GM19240 (cell line): ENCODE measurements around the gene CLEC19A.

Experiments
- DNase-seq: peaks from one replicate; pipeline ENCODE4 v3.0.0; 2011; ENCODE audit warnings: low spot score; ENCODE audit not compliant: insufficient read length

The CLEC19A gene

GRCh38 chr16:19285431-19285830 is at the start of gene CLEC19A:
TSS of gene CLEC19A (plus strand) at chr16:19285731. CDS start at chr16:19285852, 121 bp downstream.
- DNase-seq, result no peak

DNA sequence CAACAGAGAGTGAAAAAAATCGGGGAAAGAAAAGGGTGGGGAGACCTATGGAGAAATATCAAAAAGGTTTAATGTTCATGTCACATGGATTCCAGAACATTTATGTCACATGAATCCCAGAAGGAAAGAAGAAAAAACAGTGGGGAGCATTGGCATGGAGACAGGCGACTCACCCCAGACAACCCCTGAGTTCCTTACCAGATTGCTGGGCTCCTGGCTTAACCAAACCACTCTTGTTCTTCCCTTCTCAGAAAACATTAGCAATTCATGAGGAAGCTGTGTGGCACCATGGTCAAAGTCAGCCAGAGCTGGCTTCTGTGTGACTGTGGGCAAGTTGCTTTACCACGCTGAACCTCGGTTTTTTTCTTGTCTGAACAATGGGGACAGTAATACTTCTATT is 49.6 kb upstream of the CLEC19A start:
- no peak for DNase-seq

- no peak for DNase-seq
Measured at GRCh38 chr16:19236561-19237209, 48.8 kb upstream of the CLEC19A start.

GRCh38 chr16:19238406-19238805 is 47.1 kb upstream of the CLEC19A start:
- DNase-seq, result no peak

DNA sequence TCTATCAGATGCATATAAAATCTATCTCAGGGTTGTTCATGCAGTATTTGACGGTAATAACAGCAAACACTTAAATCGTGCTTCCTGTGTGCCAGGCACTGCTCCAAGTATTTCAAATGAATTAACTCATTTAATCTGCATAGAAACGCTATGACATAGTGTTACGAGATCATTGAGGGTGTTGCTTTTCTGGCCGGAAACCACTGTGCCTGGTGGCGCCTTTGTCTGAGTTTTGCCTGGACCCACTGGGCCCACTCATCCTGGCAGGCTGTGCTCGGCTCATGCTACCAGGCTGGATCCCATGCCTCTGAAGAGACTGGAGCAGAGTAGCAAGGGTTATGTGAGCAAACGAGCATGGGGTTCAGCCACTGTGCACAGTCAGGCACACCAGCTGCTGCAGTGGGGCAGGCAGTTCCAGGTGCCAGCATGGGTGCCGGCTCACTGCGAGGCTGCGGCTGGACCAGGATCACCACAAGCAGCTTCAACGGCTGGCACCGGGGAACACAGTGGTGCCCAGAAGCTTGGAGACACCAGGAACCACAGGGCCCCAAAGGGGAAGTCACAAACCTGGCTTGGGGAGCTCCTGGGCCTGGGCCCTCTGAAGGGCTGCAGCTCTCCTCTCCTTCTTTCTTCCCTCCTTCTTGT is 45.9 kb upstream of the CLEC19A start:
- DNase-seq, result no peak

DNA sequence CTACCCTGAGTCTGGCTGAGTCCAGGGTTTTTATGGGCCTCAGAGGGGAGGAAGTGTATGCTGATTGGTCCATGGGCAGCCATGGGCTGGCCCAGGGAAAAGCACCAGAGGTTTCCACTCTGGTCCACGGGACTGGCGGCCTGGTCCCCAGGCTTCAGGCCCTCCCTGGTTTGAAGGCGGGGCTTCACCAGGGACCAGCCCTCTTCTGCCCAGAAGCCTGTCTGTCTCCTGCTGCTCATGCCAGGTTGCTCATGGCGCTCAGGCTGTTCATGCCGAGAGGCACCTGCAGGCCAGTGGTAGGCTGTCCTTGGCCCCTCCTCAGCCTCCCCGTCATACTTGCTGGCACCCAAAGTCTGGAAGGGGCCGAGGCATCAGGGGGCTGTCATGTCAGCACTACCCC is 45.0 kb upstream of the CLEC19A start:
- DNase-seq, result no peak

GRCh38 chr16:19241512-19241911 is 44.0 kb upstream of the CLEC19A start:
- no peak for DNase-seq

GRCh38 chr16:19242186-19242585 is 43.3 kb upstream of the CLEC19A start:
- DNase-seq, result no peak

GRCh38 chr16:19242987-19243575 is 42.5 kb upstream of the CLEC19A start:
- DNase-seq, result no peak

DNA sequence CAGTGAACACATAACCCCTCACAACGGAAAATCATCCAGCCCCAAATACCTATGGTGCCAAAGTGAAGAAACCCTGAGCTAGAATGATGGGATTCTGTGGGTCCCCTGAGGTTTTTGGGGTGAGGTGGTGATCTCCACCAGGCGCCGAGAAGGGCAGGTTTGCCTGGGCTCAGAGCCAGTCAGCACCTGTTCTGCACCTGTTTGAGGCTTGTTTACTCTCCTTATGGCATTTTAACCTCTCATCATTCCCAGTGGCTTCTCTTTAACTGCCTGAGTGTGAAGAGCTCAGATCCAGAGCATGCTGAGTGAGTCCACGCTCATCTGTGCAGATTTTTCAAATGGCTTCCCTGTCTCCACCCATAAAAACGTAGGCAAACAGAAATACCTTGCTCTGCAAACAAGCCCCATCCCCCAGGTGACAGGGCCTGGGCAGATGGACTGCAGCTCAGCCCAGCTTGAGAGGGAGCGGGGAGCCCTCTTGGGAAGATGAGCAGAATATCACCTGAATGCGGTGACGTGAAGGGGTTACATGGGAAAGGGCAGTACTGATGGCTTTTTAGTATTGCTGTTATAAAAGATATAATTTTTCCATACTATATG is 40.1 kb upstream of the CLEC19A start:
- DNase-seq, result no peak

DNA sequence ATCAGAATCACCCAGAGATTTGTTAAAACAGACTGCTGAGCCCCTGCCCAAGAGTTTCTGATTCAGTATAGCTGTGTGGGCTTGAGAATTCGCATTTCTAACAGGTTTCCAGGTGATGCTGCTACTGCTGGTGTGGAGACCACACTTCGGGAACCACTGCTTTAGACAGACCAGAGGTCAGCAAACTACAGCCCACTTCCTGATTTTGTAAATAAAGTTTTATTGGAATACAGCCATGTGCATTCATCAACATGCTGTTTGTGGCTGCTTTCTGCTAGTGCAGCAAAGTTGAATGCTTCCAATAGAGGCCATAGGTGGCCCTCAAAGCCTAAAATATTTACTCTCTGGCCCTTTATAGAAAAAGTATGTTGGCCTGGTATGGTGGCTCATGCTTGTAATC is 32.6 kb upstream of the CLEC19A start:
- no peak for DNase-seq

- no peak for DNase-seq
Measured at GRCh38 chr16:19254611-19255010, 30.9 kb upstream of the CLEC19A start.

DNA sequence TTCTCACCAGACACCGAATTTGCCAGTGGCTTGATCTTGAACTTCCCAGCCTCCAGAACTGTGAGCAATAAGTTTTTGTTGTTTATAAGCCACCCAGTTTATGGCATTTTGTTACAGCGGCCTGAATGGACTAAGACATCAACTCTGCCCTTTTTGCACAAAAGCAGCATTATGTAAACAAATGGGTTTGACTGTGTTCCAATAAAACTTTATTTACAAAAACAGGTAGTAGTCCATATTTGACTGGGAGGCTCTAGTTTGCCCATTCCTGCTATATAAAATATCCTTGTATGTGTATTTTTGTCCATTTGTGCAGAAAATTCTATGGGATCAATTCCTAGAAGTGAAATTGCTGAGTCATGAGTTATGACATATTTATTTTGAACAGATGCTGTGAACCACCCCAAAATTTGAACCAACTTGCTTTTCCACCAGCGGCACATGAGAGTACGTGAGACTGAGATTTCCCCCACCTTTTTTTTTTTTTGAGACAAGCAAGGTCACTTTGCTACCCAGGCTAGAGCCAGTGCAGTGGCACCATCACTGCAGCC is 21.3 kb upstream of the CLEC19A start:
- no peak for DNase-seq

- DNase-seq, result no peak
Measured at GRCh38 chr16:19265380-19265930, 20.1 kb upstream of the CLEC19A start.

DNA sequence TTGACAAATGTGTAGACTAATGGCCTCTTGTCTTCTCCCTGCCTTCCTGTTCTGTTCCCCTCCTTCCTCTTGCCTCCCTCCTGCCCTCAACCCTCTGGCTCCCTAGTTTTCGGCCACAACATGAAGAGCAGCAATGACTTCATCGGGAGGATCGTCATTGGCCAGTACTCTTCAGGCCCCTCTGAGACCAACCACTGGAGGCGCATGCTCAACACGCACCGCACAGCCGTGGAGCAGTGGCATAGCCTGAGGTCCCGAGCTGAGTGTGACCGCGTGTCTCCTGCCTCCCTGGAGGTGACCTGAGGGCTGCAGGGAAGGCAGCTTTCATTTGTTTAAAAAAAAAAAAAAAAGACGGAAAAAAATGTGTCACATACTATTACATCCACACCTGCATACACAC is 18.8 kb upstream of the CLEC19A start:
- DNase-seq, result no peak

DNA sequence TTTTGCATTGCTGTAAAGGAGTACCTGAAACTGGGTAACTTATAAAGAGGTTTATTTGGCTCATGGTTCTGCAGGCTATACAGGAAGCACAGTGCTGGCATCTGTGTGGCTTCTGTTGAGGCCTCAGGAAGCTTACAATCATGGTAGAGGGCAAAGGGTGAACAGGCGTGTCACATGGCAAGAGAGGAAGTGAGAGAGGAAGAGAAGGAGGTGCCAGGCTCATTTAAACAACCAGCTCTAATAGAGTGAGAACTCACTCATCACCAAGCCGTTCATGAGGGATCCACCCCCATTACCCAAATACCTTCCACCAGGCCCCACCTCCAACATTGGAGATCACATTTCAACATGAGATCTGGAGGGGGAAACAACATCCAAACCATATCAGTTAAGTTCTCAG is 16.4 kb upstream of the CLEC19A start:
- DNase-seq, result no peak

- no peak for DNase-seq
Measured at GRCh38 chr16:19274165-19274797, 11.2 kb upstream of the CLEC19A start.

- no peak for DNase-seq
Measured at GRCh38 chr16:19278403-19278802, 7.1 kb upstream of the CLEC19A start.

DNA sequence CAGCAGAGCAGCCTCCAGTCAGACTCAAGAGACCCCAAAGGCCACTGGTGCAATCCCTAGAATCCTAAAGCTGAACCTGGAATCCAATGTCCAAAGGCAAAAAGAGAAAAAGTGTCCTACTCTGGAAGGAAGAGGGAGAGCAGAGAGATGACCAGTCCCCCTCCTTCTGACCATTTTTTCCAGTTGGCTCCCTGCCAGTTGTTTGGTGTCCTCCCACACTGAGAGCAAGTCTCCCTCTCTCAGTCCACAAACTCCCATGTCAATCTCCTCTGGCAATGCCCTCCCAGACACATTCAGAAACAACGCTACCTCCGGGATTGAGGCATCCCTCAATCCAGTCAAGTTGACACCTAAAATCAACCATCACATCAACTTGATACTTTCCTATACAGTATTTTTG is 4.3 kb upstream of the CLEC19A start:
- DNase-seq, result no peak

DNA sequence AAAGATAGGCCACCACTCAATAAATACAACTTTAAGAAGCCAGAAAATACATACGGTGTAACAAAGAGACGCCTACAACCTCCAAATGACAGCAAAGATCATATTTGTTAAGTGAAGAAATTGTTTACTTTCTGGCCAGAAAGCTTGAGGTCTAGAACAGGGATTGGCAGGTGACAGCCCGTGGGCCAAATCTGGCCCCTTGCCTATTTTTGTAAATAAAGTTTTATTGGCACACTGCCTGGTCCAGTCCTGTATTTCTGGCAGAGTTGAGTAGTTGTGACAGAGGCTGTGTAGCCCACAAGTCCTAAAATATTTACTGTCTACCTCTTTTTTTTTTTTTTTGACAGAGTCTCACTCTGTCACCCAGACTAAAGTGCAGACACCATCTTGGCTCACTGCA is 3.4 kb upstream of the CLEC19A start:
- no peak for DNase-seq

DNA sequence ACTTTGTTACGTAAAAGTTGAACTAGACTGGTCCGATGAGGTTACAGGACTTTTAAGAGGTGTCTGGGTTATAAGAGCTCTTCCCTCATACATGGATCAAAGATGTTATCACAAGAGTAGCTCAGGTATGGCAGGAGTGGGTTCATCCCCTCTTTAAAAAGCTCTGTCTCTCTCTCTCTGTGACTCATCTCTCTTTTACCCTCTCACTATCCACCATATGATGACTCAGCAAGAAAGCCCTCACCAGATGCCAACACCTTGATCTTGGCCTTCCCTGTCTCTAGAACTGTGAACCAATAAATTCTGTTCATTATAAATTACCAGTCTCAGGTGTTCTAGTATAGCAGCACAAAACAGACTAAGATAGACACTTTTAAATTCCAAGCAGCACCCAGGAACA is 1.9 kb upstream of the CLEC19A start:
- DNase-seq, result no peak

- DNase-seq, result no peak
Measured at GRCh38 chr16:19284207-19284606, 1.3 kb upstream of the CLEC19A start.
